OCI-M1 (cell line): Measurements from ENCODE around the gene GNB2.
"Not testable (repeated sequence)": the region's sequence is repeated elsewhere in the genome, so short reads cannot be mapped to it uniquely, and the experiment has no call there.

Source experiments
- DNase-seq: peaks from one replicate; lab custom pipeline; 2025; lab: John Stamatoyannopoulos, UW

GNB2 gene

GRCh38 chr7:100673302-100673941, at the start of gene GNB2:
Gene GNB2, plus strand, starts transcription at chr7:100673740. Its CDS starts 2,526 bp downstream, at chr7:100676266.
- peak; percentile 100 for DNase-seq

GRCh38 chr7:100623951-100624824, 49.4 kb upstream of the GNB2 start:
- DNase-seq = peak; percentile 61

DNA sequence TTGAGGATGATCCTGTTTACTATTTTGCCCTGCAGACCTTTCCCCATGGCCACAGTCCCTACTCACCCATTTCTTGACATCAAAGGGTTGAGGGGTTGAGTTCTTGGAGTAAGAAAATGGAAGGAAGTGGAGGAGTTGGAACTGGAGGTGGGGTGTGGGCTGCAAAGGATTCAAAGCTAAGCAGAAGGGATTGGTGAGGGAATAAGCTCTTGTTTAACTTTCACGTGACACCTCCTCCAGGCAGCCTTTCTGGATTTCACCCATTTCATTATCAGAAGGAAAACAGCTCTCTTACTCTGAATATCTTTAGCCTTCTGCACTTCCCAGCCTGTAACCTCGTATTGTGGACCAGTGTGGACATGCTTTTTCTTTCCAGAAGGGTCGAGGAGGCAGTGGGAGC, 47.5 kb upstream of the GNB2 start:
- DNase-seq = no peak

- no peak for DNase-seq
Measured at GRCh38 chr7:100626530-100627237, 46.9 kb upstream of the GNB2 start.

- DNase-seq = no peak
Measured at GRCh38 chr7:100627238-100627549, 46.3 kb upstream of the GNB2 start.

- DNase-seq = peak; percentile 76
Measured at GRCh38 chr7:100629117-100629716, 44.3 kb upstream of the GNB2 start.

GRCh38 chr7:100630066-100630465, 43.5 kb upstream of the GNB2 start:
- no peak for DNase-seq

DNA sequence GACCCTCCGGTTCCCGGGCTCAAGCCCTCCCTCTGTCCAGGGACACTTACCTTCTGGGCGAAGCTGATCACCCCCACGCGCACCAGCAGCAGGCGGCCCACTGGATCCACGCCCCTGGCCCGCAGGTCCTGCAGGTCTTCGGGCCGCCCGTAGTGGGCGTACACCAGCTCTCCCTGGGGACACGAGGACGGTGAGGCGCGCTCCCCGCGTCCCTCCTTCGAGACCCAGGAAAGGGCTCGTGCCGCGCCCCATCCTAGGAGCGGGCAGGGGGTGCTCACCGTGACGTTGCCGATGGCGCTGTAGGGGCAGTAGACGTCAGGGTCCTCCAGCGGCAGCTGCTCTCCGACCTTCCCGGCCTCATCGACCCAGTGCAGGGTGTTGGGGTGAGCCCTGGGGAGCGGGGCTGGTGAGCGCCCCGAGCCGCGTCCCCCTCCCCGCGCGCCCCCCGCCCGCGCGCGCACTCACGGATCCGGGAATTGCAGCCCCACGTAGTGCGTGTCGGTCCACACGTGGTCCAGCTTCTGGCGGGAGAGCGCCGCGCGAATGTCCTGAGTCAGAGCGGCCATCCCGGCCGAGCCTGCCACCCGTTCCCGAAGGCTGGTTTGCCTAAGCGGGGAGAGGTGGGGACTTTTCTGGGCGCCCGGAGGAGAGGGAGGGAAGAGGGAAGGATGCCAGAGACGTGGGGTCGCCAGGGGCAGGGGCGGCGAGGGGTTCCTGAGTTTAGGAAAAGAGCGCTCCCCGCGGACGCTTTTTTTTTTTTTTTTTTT, 40.4 kb upstream of the GNB2 start:
- DNase-seq = no peak

DNA sequence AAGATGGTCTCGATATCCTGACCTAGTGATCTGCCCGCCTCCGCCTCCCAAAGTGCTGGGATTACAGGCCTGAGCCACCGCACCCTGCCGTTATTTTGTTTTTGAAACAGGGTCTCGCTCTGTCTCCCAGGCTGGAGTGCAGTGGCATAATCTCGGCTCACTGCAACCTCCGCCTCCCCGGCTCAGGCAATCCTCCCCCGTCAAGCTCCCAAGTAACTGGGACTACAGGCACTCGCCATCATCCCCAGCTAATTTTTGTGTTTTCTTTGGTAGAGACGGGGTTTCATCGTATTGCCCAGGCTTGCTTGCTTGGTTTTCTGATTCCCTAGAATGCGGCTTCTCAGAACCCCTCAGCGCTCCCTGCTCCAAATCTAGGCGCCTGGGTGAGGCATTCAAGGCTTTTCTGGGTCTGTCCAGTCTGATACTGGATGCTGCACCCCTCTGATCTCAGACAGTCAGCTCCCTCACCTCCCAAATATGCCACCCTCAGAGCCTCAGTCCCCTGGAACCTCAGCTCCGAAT, 33.5 kb upstream of the GNB2 start:
- DNase-seq = peak; percentile 86

GRCh38 chr7:100640517-100641440, 32.8 kb upstream of the GNB2 start:
- peak; percentile 88 for DNase-seq

DNA sequence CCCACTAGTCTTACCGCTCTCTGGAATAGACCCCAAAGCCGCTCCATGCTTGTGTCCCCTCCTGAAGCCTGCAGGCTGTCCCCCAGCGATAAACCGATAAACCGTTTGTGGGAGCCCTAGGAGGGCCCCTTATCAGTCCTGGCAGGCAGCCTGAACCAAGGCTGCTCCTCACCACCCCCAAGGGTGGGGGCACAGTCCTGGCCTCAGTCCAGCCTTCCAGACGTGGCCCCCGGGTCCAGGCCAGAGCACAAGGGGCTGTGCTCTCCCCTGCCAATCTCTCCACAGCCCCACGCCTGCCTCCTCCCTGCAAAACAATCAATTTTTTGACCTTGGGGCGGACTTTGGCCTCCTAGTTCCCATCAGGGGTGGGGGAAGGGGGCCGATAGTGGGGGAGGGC, 32.1 kb upstream of the GNB2 start, which contains the start of gene TFR2:
TSS of gene TFR2 (minus strand) at position 90 of the 397 bp plus-strand sequence. CDS start at position 47, 43 bp downstream.
- peak; percentile 98 for DNase-seq

GRCh38 chr7:100641860-100642533, 31.5 kb upstream of the GNB2 start:
- DNase-seq = peak; percentile 77

DNA sequence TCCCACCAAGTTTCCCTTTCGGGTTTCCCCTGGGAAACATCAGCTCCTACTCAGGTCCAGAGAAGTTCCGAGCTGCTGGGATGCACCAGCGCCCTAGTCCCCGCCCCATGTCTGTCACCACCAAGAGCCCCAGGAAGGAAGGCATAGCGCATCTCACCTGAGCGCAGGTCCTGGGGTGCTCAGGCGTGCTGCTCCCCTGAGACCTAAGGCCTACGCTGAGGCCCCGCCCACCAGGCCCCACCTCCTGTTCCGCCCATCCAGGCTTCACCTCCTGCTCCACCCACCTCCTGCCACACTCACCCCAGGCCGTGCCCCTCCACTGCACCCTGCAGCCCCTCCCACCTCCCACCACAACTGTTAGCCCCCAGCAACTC, 31.0 kb upstream of the GNB2 start:
- DNase-seq = peak; percentile 85

DNA sequence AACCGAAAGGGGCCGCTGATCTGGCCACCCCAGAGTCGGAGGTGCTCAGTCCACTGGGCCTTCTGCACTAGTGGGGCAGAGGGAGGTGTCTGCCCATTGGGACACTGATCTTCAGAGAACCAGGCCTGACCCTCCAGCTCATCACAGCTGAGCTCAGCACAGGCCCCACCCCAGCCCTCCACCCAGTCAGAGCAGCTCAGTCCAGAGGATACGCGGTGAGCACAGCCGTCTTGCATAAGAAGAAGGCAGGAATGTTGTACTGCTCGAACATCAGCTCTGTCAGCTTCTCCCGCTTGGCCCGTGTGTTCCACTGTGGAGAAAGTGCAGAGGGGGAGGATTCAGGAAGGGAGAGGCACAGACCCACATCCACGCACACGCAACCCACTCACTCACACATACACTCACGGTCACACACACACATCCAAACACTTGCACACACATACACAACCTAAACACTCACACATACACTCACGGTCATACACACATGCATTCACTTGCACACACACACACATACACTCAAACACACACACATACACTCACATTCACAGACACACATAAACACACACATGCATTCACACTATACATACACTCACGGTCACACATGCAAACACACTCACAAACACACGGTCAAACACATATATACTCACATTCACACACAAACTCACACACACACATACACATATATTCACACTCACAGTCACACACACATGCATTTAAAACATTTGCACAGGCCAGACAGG, 23.5 kb upstream of the GNB2 start:
- no peak for DNase-seq

DNA sequence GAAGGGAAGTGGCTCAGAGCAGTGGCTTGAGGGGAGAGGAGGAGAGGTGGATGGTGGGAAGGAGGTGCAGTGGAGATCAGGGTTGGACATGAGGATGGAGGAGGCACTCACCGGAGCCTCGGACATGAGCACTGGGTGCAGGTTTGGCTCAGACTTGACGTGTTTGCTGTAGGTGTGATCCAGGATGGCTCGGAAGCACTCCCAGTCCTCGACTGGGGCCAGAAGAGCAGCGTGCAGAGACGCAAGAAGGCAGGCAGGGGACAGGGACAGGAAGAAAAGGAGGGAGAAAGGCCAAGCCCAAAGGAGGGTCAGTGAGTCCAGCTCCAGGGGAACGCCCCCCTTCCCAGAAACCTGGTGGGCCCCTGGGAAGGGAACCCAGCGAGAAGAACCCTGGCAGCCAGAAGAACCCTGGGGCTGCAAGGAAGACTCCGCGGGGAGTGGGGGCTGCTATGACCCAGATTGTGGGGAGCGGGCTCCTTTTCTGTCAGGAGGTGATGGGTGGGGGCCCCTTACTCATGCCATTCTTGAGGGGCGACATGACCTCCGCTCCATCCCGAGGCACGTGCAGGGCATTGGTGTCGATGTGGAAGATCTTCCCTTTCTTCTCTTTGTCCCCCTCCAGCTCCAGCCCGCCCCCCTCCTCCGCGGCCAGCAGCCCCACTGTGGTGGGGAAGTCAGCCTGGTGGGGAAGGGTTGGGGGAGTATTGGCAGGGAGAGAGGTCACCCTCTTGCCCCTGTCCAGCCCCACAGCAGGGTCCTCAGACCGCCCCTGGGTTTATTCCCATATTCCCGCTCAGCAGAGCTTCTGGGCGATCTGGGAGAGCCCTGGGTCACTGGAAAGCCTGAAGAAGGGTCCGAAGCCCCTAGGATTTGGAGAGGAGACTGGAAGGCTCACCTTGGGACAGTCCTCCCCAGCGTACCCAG, 18.4 kb upstream of the GNB2 start:
- no peak for DNase-seq

DNA sequence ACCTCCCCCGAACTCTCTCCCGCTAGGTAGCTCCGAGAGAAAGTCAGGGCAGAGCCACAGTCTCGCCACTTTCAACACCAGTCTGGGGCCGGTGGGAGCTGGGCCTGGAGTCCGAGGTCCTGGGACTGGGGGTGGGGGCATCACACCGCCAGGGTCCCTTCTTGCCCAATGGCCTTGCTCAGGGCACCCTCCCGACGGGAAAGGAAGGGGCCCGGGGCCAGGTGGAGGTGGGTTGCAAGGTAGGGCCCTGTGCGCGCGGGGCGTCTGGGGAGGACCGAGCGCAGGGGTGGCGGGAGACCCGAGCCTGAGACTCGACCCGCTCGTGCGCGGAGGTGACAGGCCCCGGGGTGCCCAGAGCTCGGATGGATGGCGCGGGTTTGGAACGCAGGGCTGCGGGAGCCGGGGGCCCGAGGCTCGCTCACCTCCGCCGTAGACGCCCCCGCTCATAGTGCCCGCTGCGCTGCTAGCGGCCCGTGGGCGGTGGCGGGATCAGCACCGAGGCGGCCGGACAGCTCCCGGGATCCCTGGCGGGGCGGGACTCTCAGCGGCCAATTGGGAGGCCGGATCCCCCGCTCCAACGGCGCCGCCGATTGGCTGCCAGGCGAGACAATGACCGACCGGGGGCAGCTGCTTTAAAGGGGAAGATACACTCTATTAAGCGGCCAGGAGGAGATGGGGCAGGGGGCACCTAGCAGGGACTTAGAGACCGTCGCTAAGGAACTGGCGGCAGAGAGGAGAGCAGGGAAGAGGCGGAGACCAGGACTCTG, 17.4 kb upstream of the GNB2 start, which contains the start of gene ACTL6B:
TSS of gene ACTL6B (minus strand) at position 541 of the 767 bp plus-strand sequence. CDS start at position 447, 94 bp downstream.
- DNase-seq = no peak

DNA sequence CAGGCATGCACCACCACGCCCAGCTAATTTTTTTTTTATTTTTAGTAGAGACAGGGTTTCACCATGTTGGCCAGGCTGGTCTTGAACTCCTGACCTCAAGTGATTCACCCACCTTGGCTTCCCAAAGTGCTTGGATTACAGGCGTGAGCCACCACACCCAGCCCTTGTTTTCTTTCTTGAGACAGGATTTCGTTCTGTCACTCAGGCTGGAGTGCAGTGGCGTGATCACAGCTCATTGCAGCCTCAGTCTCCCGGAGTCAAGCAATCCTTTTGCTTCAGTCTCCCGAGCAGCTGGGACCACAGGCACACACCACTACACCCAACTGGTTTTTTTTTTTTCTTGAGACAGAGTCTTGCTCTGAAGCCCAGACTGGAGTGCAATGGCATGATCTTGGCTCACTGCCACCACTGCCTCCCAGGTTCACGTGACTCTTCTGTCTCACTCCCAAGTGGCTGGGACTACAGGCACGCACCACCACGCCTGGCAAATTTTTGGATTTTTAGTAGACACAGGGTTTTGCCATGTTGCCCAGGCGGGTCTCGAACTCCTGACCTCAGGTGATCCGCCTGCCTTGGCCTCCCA, 11.3 kb upstream of the GNB2 start:
- not testable (repeated sequence) for DNase-seq
